Measurements from ENCODE around the gene KDM4D. TPM values are rescaled to one million over a fixed set of nuclear protein-coding genes. Genes with fewer than 3 reads are reported as not detected.

Gene KDM4D
- total and polyA plus RNA-seq, 2 of the 4 experiments (the other 2 are of a cell fraction): 0.90 to 1.1 TPM

- no peak overlapping the region for H3K56ac ChIP-seq (ENCODE audit: extremely low read depth, insufficient read depth, low read length)
- in situ Hi-C loops (cut with MboI; ENCODE audit: low sequenced_read_pairs): no loop called here
These were observed 68.7 kb downstream of the KDM4D start for GRCh38 chr11:95042239-95042638.

More at GRCh38 chr11:95042239-95042638, 68.7 kb downstream of the KDM4D start:
- no peak overlapping the region for H2BK15ac ChIP-seq (ENCODE audit: low read depth, low read length)
- H3K27ac ChIP-seq (ENCODE audit: insufficient read depth, low read length): no peak overlapping the region
- no peak for ATAC-seq (ENCODE audit: low read depth)
- no peaks in the 10 kb centered on the region for H3K9me1 ChIP-seq (ENCODE audit: insufficient read depth, low read length)
- no peak overlapping the region for H2BK5ac ChIP-seq (ENCODE audit: low read depth, low read length, poor library complexity, severe bottlenecking)
- no peak for DNase-seq
- intact Hi-C loops (cut with micrococcal nuclease) (no loop called here), dilution Hi-C loops (cut with HindIII; ENCODE audit: low sequenced_read_pairs, unreplicated experiment) (no loop called here)
- H2AK9ac ChIP-seq (replicated peaks; ENCODE audit: low read depth, low read length, poor library complexity): no peak overlapping the region
- no peak overlapping the region for H3K4me3 ChIP-seq (ENCODE audit: insufficient read depth, low read depth, low read length)
- no peaks in the 10 kb centered on the region for H4K20me1 ChIP-seq (ENCODE audit: insufficient read depth, low read length)
- ChIA-PET POLR2A (ENCODE audit: unreplicated experiment) (no interaction called here), CTCF (no interaction called here)
- WGBS, 2 experiments (ENCODE audit: extremely low coverage in 2 of 2, insufficient read length in 1 of 2): no CpG with 5 or more reads among the region's 1 CpG
- no peak overlapping the region for H3K9ac ChIP-seq (ENCODE audit: low read depth, low read length)
- H4K5ac ChIP-seq (ENCODE audit: low read depth, low read length): no peak overlapping the region
- BruUV-seq (replicated peaks): no TSS peak
- H3K4ac ChIP-seq (ENCODE audit: low read depth, low read length): no peak overlapping the region
- H3K27me3 ChIP-seq (ENCODE audit: control insufficient read depth, insufficient read depth, low read length): peaks cover 31% of the 10 kb centered on the region
- no peak overlapping the region for H3K14ac ChIP-seq (replicated peaks; ENCODE audit: low read depth, low read length)
- TF ChIP-seq CEBPB (IDR thresholded peaks at IDR 0.05; ENCODE audit: low read depth, low read length): peak; percentile 66; the same call in 1 of the 2 replicates
- TF ChIP-seq ELK1 (IDR thresholded peaks at IDR 0.05; ENCODE audit: borderline replicate concordance, low read depth, low read length): no peak
- no peak overlapping the region for H3K4me2 ChIP-seq (ENCODE audit: low read depth, low read length)
- no peak overlapping the region for H3K18ac ChIP-seq (ENCODE audit: low read depth, low read length)
- no peaks in the 10 kb centered on the region for H3K79me1 ChIP-seq (ENCODE audit: low read depth in 1 of 2, low read length in 2 of 2)
- H2BK120ac ChIP-seq (ENCODE audit: low read depth, low read length): no peak overlapping the region
- no peak overlapping the region for H4K8ac ChIP-seq (ENCODE audit: low read depth in 2 of 2, low read length in 2 of 2)
- H3K36me3 ChIP-seq (ENCODE audit: control insufficient read depth, insufficient read depth, low read length): no peaks in the 10 kb centered on the region
- no peaks in the 10 kb centered on the region for H3K4me1 ChIP-seq (ENCODE audit: control insufficient read depth, insufficient read depth, low read length)
- H2BK20ac ChIP-seq (ENCODE audit: low read depth, low read length): no peak overlapping the region
- H3K23ac ChIP-seq (ENCODE audit: low read depth, low read length): no peak overlapping the region
- no peak overlapping the region for H2AFZ ChIP-seq (replicated peaks; ENCODE audit: low read length, poor library complexity)
- H3K9me3 ChIP-seq (ENCODE audit: control insufficient read depth, insufficient read depth, low read length): no peaks in the 10 kb centered on the region
- no peak overlapping the region for H2AK5ac ChIP-seq (ENCODE audit: low read depth, low read length)
- no peak overlapping the region for H4K91ac ChIP-seq (ENCODE audit: insufficient read depth, low read depth, low read length)
